Activated CD4-positive, alpha-beta T cell treated with anti-CD3 and anti-CD28 coated beads for 24 hours (primary cell): Measurements from ENCODE around the gene HAGH.

ENCODE experiments used
- DNase-seq, 2 donors: peaks; one replicate each; pipeline ENCODE4 v3.0.0-alpha.2; 2020; ENCODE audit warnings: low read depth in 2 of 2

Gene HAGH

DNA sequence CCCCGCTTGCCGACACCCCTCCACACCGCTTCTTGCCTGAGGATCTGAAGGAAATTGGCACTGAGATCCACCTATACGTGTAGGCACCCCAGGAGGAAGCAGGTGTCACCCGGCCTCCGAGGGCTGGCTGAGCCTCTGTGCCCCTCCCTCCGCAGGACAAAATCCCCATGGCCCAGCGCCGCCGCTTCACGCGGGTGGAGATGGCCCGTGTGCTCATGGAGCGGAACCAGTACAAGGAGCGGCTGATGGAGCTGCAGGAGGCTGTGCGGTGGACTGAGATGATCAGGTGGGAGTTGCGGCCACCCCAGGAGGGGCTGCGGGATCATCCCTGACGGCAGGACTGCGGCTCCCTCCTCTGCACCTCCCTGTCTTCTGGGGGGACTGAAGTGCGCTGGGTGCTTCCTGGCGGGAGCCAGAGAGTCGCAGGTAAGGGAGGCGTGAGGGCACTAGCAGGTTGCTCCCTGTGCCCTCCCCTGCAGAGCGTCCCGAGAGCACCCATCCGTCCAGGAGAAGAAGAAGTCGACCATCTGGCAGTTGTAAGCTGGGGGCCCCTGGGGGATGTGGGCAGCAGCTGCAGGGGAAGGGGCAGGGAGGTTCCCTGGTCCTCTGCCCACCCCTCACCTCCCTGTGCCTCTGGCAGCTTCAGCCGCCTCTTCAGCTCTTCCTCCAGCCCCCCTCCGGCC is 64.3 kb downstream of the HAGH start:
- DNase-seq = no peak

DNA sequence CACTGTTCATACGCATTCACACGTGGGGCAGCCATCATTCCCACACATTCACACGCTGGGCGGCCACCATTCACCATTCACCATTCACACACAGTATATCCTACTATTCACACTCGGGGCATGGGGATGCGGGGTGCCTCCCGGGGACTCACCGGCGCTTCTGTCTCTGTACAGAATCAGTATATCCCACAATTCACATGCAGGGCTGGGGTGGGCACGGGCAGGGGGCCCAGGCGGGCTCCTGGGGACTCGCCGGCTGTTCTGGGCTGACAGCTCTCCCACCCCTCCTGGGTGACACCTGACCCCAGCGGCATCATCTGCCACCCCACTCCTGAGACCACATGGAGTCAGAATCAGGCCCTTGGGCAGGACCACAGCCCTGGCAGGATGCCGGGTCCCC is 64.9 kb downstream of the HAGH start:
- no peak for DNase-seq

DNA sequence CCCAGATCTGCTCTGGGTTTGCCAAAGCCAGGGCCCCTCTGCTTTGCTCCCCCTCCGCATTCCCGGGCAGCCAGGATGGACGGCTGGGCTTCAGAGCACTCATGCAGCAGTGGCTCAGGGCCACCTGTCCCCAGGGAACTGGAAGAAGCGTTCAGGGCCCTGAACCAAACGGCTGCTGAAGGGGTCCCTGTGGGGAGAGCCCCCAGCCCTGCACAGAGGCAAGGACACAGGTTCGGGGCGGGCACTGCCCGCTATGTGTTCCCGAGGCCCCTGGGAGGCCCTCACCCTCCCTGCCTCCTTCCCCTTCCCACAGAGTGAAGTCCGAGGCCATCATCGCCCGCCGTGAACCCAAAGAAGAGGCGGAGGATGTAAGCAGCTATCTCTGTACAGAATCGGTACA is 65.7 kb downstream of the HAGH start:
- DNase-seq = no peak

DNA sequence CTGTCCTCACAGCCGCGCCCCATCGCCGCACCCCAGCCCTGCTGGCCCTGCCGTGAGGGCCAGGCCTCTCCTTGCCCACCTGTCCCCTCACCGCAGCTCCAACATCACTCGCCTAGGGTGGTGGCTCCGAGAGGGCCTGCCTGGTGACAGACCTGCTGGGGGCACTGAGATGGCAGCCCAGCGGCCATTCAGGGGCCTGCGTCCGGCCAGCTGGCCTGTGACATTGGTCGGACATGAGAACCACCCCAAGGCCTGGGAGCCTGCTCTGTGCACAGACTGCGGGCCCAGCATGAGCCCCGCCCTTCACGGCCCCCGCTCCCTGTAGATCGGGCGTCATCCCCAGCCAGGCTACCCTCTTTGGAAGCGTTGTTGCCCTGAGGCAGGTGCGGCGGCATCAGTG is 67.1 kb downstream of the HAGH start:
- no peak for DNase-seq

DNA sequence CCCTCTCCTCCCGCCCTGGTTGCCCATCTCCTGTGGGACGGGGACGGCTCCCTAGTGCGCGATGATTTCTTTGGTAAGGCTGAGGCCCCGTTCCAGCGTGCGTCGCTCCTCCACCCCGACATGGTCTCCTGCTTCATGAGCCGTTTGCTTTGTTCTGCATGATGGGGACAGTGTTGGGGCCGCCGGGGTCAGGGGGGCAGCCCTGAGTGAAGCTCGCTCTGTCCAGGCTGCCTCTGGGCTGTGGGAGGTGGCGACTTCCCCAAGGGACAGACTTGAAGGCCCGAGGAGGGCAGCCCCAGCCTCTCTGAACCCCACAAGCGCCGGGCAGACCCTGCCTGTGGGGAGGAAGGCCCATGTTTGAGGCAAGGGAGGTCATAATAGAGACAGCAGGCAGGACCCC is 67.7 kb downstream of the HAGH start:
- DNase-seq = no peak

DNA sequence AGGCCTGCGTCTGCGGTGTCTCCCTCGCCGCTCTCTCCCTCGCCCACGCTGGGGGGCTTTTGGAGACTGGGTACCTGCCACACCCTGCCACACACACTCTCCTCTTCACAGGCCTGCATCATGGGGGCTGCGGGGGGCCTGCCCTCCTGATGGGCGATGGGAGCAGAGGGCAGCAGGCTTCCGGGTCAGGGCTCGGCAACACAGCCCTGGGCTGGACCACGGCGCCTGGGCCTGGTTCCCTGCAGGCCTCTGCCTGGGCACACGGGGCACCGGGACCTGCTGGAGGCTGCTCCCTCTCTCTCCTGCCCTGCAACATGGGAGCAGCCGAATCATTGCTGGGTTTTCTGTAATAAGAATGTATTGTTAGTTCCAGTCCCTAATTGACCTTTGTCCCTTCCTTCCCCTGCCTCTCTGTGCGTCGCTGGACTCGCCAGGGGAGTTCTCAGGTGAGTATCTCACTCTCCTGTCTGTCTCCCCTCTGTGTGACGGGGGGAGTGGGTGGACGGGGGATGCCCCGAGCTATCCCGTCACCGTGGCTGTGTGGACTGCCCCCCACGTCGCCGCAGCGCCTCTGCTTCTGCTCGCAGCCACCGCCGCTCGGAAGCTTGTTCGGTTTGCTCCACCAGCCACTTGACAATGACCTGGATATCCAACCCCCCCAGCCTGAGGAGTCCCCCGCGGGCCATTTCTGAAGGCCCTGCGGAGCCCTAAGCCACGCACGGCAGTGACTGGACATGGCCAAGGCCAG is 68.7 kb downstream of the HAGH start:
- no peak for DNase-seq
